ENCODE results near the gene NCK2. TPM values are rescaled to one million over a fixed set of nuclear protein-coding genes. Genes with fewer than 3 reads are reported as not detected.

NCK2 gene
- total and polyA plus RNA-seq, 7 donors: 26.5 to 111 (median 40.1) TPM

DNA sequence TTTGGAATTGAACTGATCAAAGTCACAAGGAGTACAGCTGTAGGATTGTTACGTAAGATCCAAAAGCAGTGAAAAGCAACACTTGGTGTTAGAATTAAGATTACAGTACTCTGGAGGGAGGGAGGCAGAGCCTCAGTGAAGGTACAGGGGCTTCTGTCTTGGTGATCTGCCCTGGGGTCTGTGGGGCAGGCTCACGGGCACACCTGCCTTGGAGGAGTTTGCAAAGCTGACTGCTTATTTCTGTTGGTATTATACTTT is 114.9 kb downstream of the NCK2 start:
- TF ChIP-seq, protein P1, sequence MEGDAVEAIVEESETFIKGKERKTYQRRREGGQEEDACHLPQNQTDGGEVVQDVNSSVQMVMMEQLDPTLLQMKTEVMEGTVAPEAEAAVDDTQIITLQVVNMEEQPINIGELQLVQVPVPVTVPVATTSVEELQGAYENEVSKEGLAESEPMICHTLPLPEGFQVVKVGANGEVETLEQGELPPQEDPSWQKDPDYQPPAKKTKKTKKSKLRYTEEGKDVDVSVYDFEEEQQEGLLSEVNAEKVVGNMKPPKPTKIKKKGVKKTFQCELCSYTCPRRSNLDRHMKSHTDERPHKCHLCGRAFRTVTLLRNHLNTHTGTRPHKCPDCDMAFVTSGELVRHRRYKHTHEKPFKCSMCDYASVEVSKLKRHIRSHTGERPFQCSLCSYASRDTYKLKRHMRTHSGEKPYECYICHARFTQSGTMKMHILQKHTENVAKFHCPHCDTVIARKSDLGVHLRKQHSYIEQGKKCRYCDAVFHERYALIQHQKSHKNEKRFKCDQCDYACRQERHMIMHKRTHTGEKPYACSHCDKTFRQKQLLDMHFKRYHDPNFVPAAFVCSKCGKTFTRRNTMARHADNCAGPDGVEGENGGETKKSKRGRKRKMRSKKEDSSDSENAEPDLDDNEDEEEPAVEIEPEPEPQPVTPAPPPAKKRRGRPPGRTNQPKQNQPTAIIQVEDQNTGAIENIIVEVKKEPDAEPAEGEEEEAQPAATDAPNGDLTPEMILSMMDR (IDR thresholded peaks at IDR 0.05): no peak
- WGBS, 3 donors: 95 to 100% (median 96%) methylated on average over 2 of the region's 2 CpGs
- Histone ChIP-seq H3K36me3 (ENCODE audit: insufficient read depth in 1 of 2, low read depth in 1 of 2) (peaks cover 0 to 3% of the 10 kb centered on the region in 2 donors), H3K27me3 (ENCODE audit: insufficient read depth in 3 of 3, low read length in 2 of 3) (no peaks in the 10 kb centered on the region), H3K27ac (no peak overlapping the region), H3K4me1 (peaks cover 13% of the 10 kb centered on the region), H3K4me3 (no peak overlapping the region), H3K9me3 (no peaks in the 10 kb centered on the region)
- ATAC-seq (no peak), DNase-seq (no peak)
- intact Hi-C loops (cut with DNase I): no loop called here

DNA sequence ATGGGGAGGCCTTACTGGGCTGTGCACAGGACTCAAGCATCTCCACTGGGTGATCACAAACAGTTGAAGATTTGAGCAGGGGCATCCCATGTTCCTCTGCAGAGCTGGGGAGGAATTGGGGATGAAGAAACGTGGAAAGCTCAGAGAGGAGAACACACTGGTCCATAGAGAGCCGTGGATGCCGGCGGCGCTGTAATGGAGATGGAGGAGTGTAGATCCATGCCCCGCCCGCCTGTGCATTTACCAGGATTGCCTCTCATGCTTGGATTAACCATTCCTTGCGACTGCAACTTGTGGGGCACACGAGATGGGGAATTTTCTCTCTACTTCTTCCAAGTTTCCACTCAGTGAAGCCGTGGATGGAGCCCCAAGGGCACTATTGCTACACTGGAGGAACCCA is 115.9 kb downstream of the NCK2 start:
- TF ChIP-seq, protein P1 (IDR thresholded peaks at IDR 0.05): no peak
- ATAC-seq (no peak), DNase-seq (no peak)
- H3K27me3 ChIP-seq (ENCODE audit: insufficient read depth in 3 of 3, low read length in 2 of 3): no peaks in the 10 kb centered on the region
- H3K4me3 ChIP-seq: no peak overlapping the region
- H3K4me1 ChIP-seq: peaks cover 21% of the 10 kb centered on the region
- H3K27ac ChIP-seq: no peak overlapping the region
- intact Hi-C loops (cut with DNase I): no loop called here
- H3K9me3 ChIP-seq: no peaks in the 10 kb centered on the region
- WGBS, 3 donors: 86 to 90% (median 89%) methylated on average over 10 of the region's 10 CpGs
- H3K36me3 ChIP-seq (ENCODE audit: insufficient read depth in 1 of 2, low read depth in 1 of 2): peaks cover 0 to under 1% of the 10 kb centered on the region in 2 donors

DNA sequence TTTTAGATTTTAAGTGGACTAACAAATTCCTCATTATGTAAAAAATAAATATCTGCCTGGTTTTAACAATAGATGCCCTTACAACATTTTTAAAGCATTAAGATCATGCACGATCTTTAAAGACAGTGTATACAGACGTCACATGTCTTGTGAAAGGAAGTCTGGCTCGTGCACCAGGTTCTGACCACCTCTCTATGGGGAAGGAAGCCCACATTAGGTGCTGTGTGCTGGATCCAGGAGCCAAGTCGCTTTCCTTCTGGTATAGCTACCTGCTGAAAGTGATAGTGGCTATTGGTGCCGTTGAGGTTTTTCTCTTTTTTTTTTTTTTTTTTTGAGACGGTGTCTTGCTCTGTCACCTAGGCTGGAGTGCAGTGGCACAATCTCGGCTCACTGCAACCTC is 116.5 kb downstream of the NCK2 start:
- Histone ChIP-seq H3K4me1 (peaks cover 25% of the 10 kb centered on the region), H3K27me3 (ENCODE audit: insufficient read depth in 3 of 3, low read length in 2 of 3) (no peaks in the 10 kb centered on the region), H3K9me3 (no peaks in the 10 kb centered on the region), H3K27ac (no peak overlapping the region), H3K4me3 (no peak overlapping the region), H3K36me3 (ENCODE audit: insufficient read depth in 1 of 2, low read depth in 1 of 2) (no peaks in the 10 kb centered on the region)
- DNase-seq (no peak), ATAC-seq (no peak)
- intact Hi-C loops (cut with DNase I): no loop called here
- 77 to 87% (median 84%) methylated on average over 5 to 7 of the region's 7 CpGs for WGBS, 3 donors
- TF ChIP-seq, protein P1 (IDR thresholded peaks at IDR 0.05): no peak

DNA sequence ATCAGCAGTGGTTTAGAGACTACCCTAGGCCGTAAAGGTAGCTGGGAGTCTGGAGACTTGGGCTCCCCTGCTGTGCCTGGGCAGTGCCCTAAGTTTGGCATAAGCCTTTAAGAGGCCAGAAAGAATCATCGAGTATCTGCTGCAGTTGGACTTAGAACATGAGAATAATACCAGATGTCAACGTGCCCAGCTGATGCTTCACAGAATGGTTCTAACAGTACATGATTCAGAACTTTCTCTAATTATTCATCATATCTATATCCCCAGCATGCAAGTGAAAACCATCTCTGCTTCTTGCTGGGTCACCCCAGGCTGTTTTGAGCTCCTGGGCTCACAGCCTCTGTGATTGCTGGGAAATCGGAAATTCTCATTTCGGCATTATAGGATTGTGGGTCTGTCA is 118.1 kb downstream of the NCK2 start:
- DNase-seq: no peak
- Histone ChIP-seq H3K4me1 (peaks cover 41% of the 10 kb centered on the region), H3K4me3 (no peak overlapping the region), H3K27ac (no peak overlapping the region), H3K27me3 (ENCODE audit: insufficient read depth in 3 of 3, low read length in 2 of 3) (no peaks in the 10 kb centered on the region), H3K36me3 (ENCODE audit: insufficient read depth in 1 of 2, low read depth in 1 of 2) (no peaks in the 10 kb centered on the region), H3K9me3 (no peaks in the 10 kb centered on the region)
- WGBS, 3 donors: 46 to 64% (median 56%) methylated on average over 5 of the region's 5 CpGs
- TF ChIP-seq, protein P1 (IDR thresholded peaks at IDR 0.05): no peak
- intact Hi-C loops (cut with DNase I): no loop called here
- ATAC-seq: peak in 2 of 4 donors; percentile 26 to 37

DNA sequence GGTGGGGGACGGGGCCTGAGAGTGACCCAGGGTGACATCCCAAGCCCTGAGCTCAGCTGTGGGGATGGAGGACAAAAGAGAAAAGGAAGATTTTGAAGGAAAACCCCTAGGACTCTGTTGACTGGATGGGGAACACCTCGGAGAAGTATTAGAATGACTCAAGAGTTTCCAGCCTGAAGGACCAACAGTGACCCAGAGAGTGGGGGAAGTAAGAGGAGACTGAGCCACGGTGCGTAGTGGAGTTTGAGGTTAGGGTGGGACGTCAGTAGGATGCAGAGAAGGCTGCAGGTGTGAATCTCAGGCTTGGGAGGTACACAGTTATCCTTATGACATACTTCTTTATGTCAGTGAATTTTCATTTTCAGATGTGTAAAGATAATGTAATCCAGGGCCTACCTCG is 119.5 kb downstream of the NCK2 start:
- DNase-seq (no peak), ATAC-seq (no peak)
- WGBS, 3 donors: 80 to 90% (median 86%) methylated on average over 6 of the region's 6 CpGs
- no peaks in the 10 kb centered on the region for H3K27me3 ChIP-seq (ENCODE audit: insufficient read depth in 3 of 3, low read length in 2 of 3)
- intact Hi-C loops (cut with DNase I): no loop called here
- TF ChIP-seq, protein P1 (IDR thresholded peaks at IDR 0.05): no peak
- H3K9me3 ChIP-seq: no peaks in the 10 kb centered on the region
- H3K36me3 ChIP-seq (ENCODE audit: insufficient read depth in 1 of 2, low read depth in 1 of 2): no peaks in the 10 kb centered on the region
- peaks cover 55% of the 10 kb centered on the region for H3K4me1 ChIP-seq
- no peak overlapping the region for H3K4me3 ChIP-seq
- H3K27ac ChIP-seq: no peak overlapping the region

All from psoas muscle (tissue), 8 donors.